HCT116 (cell line): ENCODE results near the gene SPG7. TPM values are rescaled to one million over a fixed set of nuclear protein-coding genes. Genes with fewer than 3 reads are reported as not detected.

Source experiments
- ATAC-seq: fragments of 200-7000 bp; cut with Tn5 transposase; 2 replicates; pipeline ENCODE4 v1.9.1; 2020; ENCODE audit warnings: mild to moderate bottlenecking, moderate library complexity
- BruUV-seq: library from RNA; stranded (reverse); fragments of 400-500 nt; replicated peaks from 2 replicates; lab custom pipeline; 2021; lab: Mats Ljungman, UMichigan
- CTCF ChIA-PET: fragments of 300-600 bp; sonication (Branson Sonifier 250); formaldehyde crosslinking; loops from one replicate; lab custom pipeline; 2021; ENCODE audit warnings: antibody characterized with exemption; lab: Charles Lee
- POLR2A ChIA-PET: fragments of 300-600, 350-600 bp; sonication (Branson Sonifier 250); formaldehyde crosslinking; loops from one replicate; lab custom pipeline; 2021; ENCODE audit warnings: antibody characterized with exemption; lab: Charles Lee
- RAD21 ChIA-PET, 2 experiments: fragments of 300-600 bp; sonication (Branson Sonifier 250); formaldehyde crosslinking; loops; one replicate each; lab custom pipeline; 2023; ENCODE audit warnings: low total read pairs in 2 of 2; ENCODE audit not compliant: uncharacterized antibody in 2 of 2, unreplicated experiment in 2 of 2, low non-redundant PET in 1 of 2; lab: Charles Lee
- DNase-seq: peaks from one replicate; pipeline ENCODE4 v3.0.0-alpha.2; 2010; ENCODE audit warnings: low read depth, low spot score
- H2AFZ ChIP-seq: fragments of 200-600 bp; shearing (Covaris generic), sonication (generic); 2 replicates; pipeline ENCODE4 v1.6.1; 2017; ENCODE audit warnings: low read depth, mixed run types, mixed read lengths, antibody characterized with exemption, low read length; ENCODE audit not compliant: poor library complexity, severe bottlenecking
- H3K27ac ChIP-seq: 2 replicates; pipeline ENCODE4 v1.5.1; 2012; ENCODE audit warnings: low read depth, low read length
- H3K27me3 ChIP-seq: fragments of 200-600 bp; sonication (generic); 2 replicates; pipeline ENCODE4 v1.6.1; 2016; ENCODE audit warnings: mixed run types, low read length, mixed read lengths; ENCODE audit not compliant: insufficient read depth
- H3K36me3 ChIP-seq, 2 experiments: fragments of 200-500 bp in 1 of 2; fragments of 200-600 bp in 1 of 2; sonication (Bioruptor generic) in 1 of 2; sonication (generic) in 1 of 2; 2 replicates each; pipeline versions ENCODE4 v1.5.1 to v1.6.1; 2014 to 2016; ENCODE audit warnings: low read length in 2 of 2, inconsistent platforms in 1 of 2, mixed read lengths in 1 of 2, mixed run types in 1 of 2; ENCODE audit not compliant: insufficient read depth in 2 of 2, control insufficient read depth in 1 of 2
- H3K4me1 ChIP-seq, 2 experiments: fragments of 200-600 bp in 1 of 2; sonication (generic) in 1 of 2; 2 replicates each; pipeline versions ENCODE4 v1.5.1 to v1.6.1; 2012 to 2017; ENCODE audit warnings: low read length in 2 of 2, inconsistent platforms in 1 of 2, mild to moderate bottlenecking in 1 of 2, mixed read lengths in 1 of 2, mixed run types in 1 of 2, moderate library complexity in 1 of 2; ENCODE audit not compliant: insufficient read depth in 2 of 2, control insufficient read depth in 1 of 2
- H3K4me2 ChIP-seq: fragments of 200-600 bp; sonication (generic); 2 replicates; pipeline ENCODE4 v1.6.1; 2017; ENCODE audit warnings: mixed run types, low read length, mixed read lengths
- H3K4me3 ChIP-seq, 2 experiments: fragments of 200-600 bp in 1 of 2; sonication (generic) in 1 of 2; replicated peaks in 1 of 2; 2 replicates each; pipeline ENCODE4 v1.5.1; 2011 to 2016; ENCODE audit warnings: low read length in 2 of 2, control low read depth in 1 of 2, low read depth in 1 of 2, mild to moderate bottlenecking in 1 of 2, mixed read lengths in 1 of 2, mixed run types in 1 of 2
- H3K79me2 ChIP-seq: fragments of 200-600 bp; sonication (generic); 2 replicates; pipeline ENCODE4 v1.6.1; 2017; ENCODE audit warnings: mild to moderate bottlenecking, mixed run types, low read length, moderate library complexity, mixed read lengths; ENCODE audit not compliant: insufficient read depth
- H3K9ac ChIP-seq: fragments of 200-600 bp; sonication (generic); 2 replicates; pipeline ENCODE4 v1.6.1; 2016; ENCODE audit warnings: low read length, mixed read lengths
- H3K9me2 ChIP-seq: fragments of 200-600 bp; sonication (generic), shearing (Covaris generic); 2 replicates; pipeline ENCODE4 v1.6.1; 2017; ENCODE audit warnings: mixed run types, mild to moderate bottlenecking, moderate library complexity; ENCODE audit not compliant: insufficient read depth
- H3K9me3 ChIP-seq, 2 experiments: fragments of 200-500 bp in 1 of 2; fragments of 200-600 bp in 1 of 2; sonication (Bioruptor generic) in 1 of 2; sonication (generic) in 1 of 2; 2 replicates each; pipeline ENCODE4 v1.6.1; 2014 to 2017; ENCODE audit warnings: low read length in 2 of 2, mixed read lengths in 2 of 2, inconsistent platforms in 1 of 2, low read depth in 1 of 2, mild to moderate bottlenecking in 1 of 2, mixed run types in 1 of 2, moderate library complexity in 1 of 2; ENCODE audit not compliant: control insufficient read depth in 1 of 2, insufficient read depth in 1 of 2
- H4K20me1 ChIP-seq: fragments of 200-600 bp; sonication (generic), shearing (Covaris generic); 2 replicates; pipeline ENCODE4 v1.6.1; 2017; ENCODE audit warnings: mixed run types, mild to moderate bottlenecking, moderate library complexity; ENCODE audit not compliant: insufficient read depth
- CBX3 ChIP-seq: IDR thresholded peaks from 2 replicates; pipeline ENCODE4 v1.6.1; 2012; ENCODE audit warnings: low read depth
- CEBPB ChIP-seq: IDR thresholded peaks from 2 replicates; pipeline ENCODE4 v1.6.1; 2012; ENCODE audit warnings: low read depth
- ELF1 ChIP-seq: IDR thresholded peaks from 2 replicates; pipeline ENCODE4 v1.6.1; 2012; ENCODE audit warnings: low read depth, borderline replicate concordance
- EZH2 ChIP-seq: fragments of 200-600 bp; sonication (generic); IDR thresholded peaks from 2 replicates; pipeline ENCODE4 v1.6.1; 2017; ENCODE audit warnings: antibody characterized with exemption, mixed run types
- EZH2phosphoT487 ChIP-seq: fragments of 200-600 bp; IDR thresholded peaks from 2 replicates; pipeline ENCODE4 v1.6.1; 2018; ENCODE audit warnings: antibody characterized with exemption, borderline replicate concordance
- FOSL1 ChIP-seq: IDR thresholded peaks from 2 replicates; pipeline ENCODE4 v1.6.1; 2012; ENCODE audit warnings: low read depth
- JUND ChIP-seq: IDR thresholded peaks from 2 replicates; pipeline ENCODE4 v1.6.1; 2012
- POLR2A ChIP-seq: IDR thresholded peaks from 2 replicates; pipeline ENCODE4 v1.7.0; 2011; ENCODE audit warnings: borderline replicate concordance; ENCODE audit not compliant: insufficient read depth, insufficient read length; ENCODE audit errors: extremely low read depth
- REST ChIP-seq: IDR thresholded peaks from 2 replicates; pipeline ENCODE4 v1.6.1; 2012; ENCODE audit warnings: low read depth
- SIN3A ChIP-seq: IDR thresholded peaks from 2 replicates; pipeline ENCODE4 v1.6.1; 2012; ENCODE audit warnings: low read depth
- SRF ChIP-seq: IDR thresholded peaks from 2 replicates; pipeline ENCODE4 v1.6.1; 2012; ENCODE audit warnings: low read depth
- TCF7L2 ChIP-seq: IDR thresholded peaks from 2 replicates; pipeline ENCODE4 v1.7.0; 2011; ENCODE audit warnings: borderline replicate concordance, inconsistent platforms; ENCODE audit not compliant: insufficient read depth, insufficient read length; ENCODE audit errors: extremely low read depth
- YY1 ChIP-seq: IDR thresholded peaks from 2 replicates; pipeline ENCODE4 v1.6.1; 2011; ENCODE audit warnings: low read length, low read depth, moderate library complexity, mild to moderate bottlenecking; ENCODE audit not compliant: insufficient replicate concordance; ENCODE audit errors: extremely low read depth
- ZFX ChIP-seq: fragments of 450-650 bp; IDR thresholded peaks from 2 replicates; pipeline ENCODE4 v1.6.1; 2017
- ZNF274 ChIP-seq: fragments of 200-500 bp; sonication (Bioruptor generic); IDR thresholded peaks from 2 replicates; pipeline ENCODE4 v1.6.1; 2014; ENCODE audit warnings: mild to moderate bottlenecking, low read depth, low read length, inconsistent platforms
- intact Hi-C: fragments of 100-400 bp; cut with micrococcal nuclease; formaldehyde crosslinking; loops from 2 replicates; pipeline ENCODE4 v1.10.0; 2022
- total RNA-seq: library from RNA; stranded (reverse); gene quantifications from one replicate; pipeline ENCODE4 v1.2.1, GENCODE V29; 2021; ENCODE audit not compliant: unreplicated experiment
- TF ChIP-seq, protein P1 (sequence below): IDR thresholded peaks from 2 replicates; pipeline ENCODE4 v1.6.1; 2012
- TF ChIP-seq, protein P2 (sequence below), 3 experiments: fragments of 200-600 bp in 1 of 3; sonication (generic) in 1 of 3; IDR thresholded peaks in 2 of 3; conservative IDR thresholded peaks in 1 of 3; 2 replicates each; pipeline ENCODE4 v1.5.1; 2012 to 2017; ENCODE audit warnings: low read depth in 2 of 3, low read length in 2 of 3, antibody characterized with exemption in 1 of 3, borderline replicate concordance in 1 of 3, control low read depth in 1 of 3, mild to moderate bottlenecking in 1 of 3, mixed read lengths in 1 of 3, mixed run types in 1 of 3, moderate library complexity in 1 of 3; ENCODE audit not compliant: insufficient read depth in 1 of 3
- TF ChIP-seq, protein P3 (sequence below): IDR thresholded peaks from 2 replicates; pipeline ENCODE4 v1.6.1; 2012
- TF ChIP-seq, protein P4 (sequence below): IDR thresholded peaks from 2 replicates; pipeline ENCODE4 v1.6.1; 2011; ENCODE audit warnings: mild to moderate bottlenecking, low read length, moderate library complexity; ENCODE audit not compliant: insufficient replicate concordance; ENCODE audit errors: extremely low read depth

The SPG7 gene
- total RNA-seq, 1 experiment from 2014 or later, result 116 TPM

DNA sequence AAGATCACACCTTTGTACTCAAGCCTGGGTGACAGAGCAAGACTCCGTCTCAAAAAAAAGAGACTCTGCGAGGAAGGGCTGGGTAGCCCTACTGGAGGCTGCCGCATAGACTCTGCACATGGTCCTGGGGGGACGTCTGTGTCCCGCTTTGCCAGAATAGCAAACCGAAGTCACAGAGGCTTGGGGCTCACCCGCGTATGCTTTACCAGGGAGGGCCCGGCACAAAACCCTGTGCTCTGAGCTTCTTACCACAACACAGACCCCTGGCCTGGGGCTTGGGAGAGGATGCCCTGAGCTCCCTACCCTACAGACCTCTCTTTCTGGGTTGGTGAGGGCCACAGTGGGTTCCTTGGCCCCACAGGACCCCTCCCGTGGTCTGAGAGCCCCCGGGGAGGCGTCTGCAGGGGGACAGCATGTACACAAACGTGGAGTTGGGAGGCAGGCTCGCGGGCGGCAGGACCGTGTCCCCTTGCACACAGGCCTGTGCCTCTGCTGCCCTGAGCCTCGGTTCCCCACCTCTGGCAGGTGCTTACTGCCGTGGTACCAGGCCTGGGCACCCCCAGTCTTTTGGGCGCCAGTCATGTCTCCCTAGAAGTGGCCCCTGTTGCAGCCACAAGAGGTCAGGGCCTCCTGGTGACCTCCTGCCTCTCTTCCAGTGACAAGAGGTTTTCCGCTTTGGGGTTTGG lies 81.2 kb downstream of the SPG7 start:
- Histone ChIP-seq H4K20me1 (no peaks in the 10 kb centered on the region; the same call in 1 of the 2 replicates), H3K9me2 (no peaks in the 10 kb centered on the region)
- no peak for TF ChIP-seq YY1
- TF ChIP-seq POLR2A, result no peak
- no peak for TF ChIP-seq ZFX
- TF ChIP-seq CBX3, result no peak
- no peak for TF ChIP-seq ZNF274
- TF ChIP-seq SRF, result no peak
- TF ChIP-seq, protein P1, sequence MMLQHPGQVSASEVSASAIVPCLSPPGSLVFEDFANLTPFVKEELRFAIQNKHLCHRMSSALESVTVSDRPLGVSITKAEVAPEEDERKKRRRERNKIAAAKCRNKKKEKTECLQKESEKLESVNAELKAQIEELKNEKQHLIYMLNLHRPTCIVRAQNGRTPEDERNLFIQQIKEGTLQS, result no peak
- TF ChIP-seq JUND, result no peak
- TF ChIP-seq FOSL1, result no peak
- TF ChIP-seq, protein P2, sequence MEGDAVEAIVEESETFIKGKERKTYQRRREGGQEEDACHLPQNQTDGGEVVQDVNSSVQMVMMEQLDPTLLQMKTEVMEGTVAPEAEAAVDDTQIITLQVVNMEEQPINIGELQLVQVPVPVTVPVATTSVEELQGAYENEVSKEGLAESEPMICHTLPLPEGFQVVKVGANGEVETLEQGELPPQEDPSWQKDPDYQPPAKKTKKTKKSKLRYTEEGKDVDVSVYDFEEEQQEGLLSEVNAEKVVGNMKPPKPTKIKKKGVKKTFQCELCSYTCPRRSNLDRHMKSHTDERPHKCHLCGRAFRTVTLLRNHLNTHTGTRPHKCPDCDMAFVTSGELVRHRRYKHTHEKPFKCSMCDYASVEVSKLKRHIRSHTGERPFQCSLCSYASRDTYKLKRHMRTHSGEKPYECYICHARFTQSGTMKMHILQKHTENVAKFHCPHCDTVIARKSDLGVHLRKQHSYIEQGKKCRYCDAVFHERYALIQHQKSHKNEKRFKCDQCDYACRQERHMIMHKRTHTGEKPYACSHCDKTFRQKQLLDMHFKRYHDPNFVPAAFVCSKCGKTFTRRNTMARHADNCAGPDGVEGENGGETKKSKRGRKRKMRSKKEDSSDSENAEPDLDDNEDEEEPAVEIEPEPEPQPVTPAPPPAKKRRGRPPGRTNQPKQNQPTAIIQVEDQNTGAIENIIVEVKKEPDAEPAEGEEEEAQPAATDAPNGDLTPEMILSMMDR (IDR thresholded peaks at IDR 0.05 in 2 of 3, conservative IDR thresholded peaks at IDR 0.05 in 1 of 3; ENCODE audit: borderline replicate concordance in 1 of 3, insufficient read depth in 1 of 3, low read depth in 2 of 3, low read length in 2 of 3), result no peak
- TF ChIP-seq, protein P3, sequence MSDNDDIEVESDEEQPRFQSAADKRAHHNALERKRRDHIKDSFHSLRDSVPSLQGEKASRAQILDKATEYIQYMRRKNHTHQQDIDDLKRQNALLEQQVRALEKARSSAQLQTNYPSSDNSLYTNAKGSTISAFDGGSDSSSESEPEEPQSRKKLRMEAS, result no peak
- no peak for TF ChIP-seq EZH2
- TF ChIP-seq EZH2phosphoT487, result no peak
- no peak for TF ChIP-seq TCF7L2
- TF ChIP-seq CEBPB, result no peak
- no peak for TF ChIP-seq ELF1
- TF ChIP-seq REST, result no peak
- TF ChIP-seq, protein P4, sequence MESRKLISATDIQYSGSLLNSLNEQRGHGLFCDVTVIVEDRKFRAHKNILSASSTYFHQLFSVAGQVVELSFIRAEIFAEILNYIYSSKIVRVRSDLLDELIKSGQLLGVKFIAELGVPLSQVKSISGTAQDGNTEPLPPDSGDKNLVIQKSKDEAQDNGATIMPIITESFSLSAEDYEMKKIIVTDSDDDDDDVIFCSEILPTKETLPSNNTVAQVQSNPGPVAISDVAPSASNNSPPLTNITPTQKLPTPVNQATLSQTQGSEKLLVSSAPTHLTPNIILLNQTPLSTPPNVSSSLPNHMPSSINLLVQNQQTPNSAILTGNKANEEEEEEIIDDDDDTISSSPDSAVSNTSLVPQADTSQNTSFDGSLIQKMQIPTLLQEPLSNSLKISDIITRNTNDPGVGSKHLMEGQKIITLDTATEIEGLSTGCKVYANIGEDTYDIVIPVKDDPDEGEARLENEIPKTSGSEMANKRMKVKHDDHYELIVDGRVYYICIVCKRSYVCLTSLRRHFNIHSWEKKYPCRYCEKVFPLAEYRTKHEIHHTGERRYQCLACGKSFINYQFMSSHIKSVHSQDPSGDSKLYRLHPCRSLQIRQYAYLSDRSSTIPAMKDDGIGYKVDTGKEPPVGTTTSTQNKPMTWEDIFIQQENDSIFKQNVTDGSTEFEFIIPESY, result no peak
- TF ChIP-seq SIN3A, result no peak
- TF ChIP-seq, all 23 proteins: peak for 0
- Histone ChIP-seq H3K4me3 (no peak overlapping the region), H3K4me2 (no peak overlapping the region), H3K9me3 (no peaks in the 10 kb centered on the region; a peak in 1 of 4 replicates), H3K9ac (no peak overlapping the region), H3K27ac (no peak overlapping the region; the same call in 1 of the 2 replicates), H3K36me3 (peaks cover 15 to 40% of the 10 kb centered on the region in 2 experiments), H3K27me3 (no peaks in the 10 kb centered on the region), H3K4me1 (peaks cover 4 to 14% of the 10 kb centered on the region in 2 experiments; a peak in 3 of 4 replicates), H3K79me2 (peaks cover 7% of the 10 kb centered on the region; the same call in 1 of the 2 replicates), H2AFZ (no peak overlapping the region)
- ChIA-PET CTCF (interaction anchor here (0.8 to 1.2 kb wide), 3 partner anchors 10 to 24 kb away, joined by 3 read pairs; no protein-coding TSS in a partner anchor), POLR2A (no interaction called here), RAD21 (no interaction called here)
- ATAC-seq (no peak), DNase-seq (no peak)
- intact Hi-C loops, result no loop called here
- BruUV-seq, result no TSS peak
